Measurements from ENCODE around the gene PHKA1.

The PHKA1 gene

GRCh38 chrX:72609313-72609712, 104.8 kb downstream of the PHKA1 start:
- no peak for TF ChIP-seq TEAD4 (IDR thresholded peaks at IDR 0.05)
- no peak for TF ChIP-seq USF1 (IDR thresholded peaks at IDR 0.05)
- no peak for TF ChIP-seq CREB1 (IDR thresholded peaks at IDR 0.05; ENCODE audit: low read depth)
- no peak for TF ChIP-seq NFIC (IDR thresholded peaks at IDR 0.05)
- TF ChIP-seq TAF1 (IDR thresholded peaks at IDR 0.05; ENCODE audit: low read depth): no peak
- TF ChIP-seq EGR1 (IDR thresholded peaks at IDR 0.05): no peak
- no peak for TF ChIP-seq TCF12 (IDR thresholded peaks at IDR 0.05; ENCODE audit: low read depth)
- no peak for TF ChIP-seq FOXM1 (IDR thresholded peaks at IDR 0.05; ENCODE audit: borderline replicate concordance, low read depth)
- TF ChIP-seq YY1 (IDR thresholded peaks at IDR 0.05; ENCODE audit: low read depth): no peak
- no peak for TF ChIP-seq ZBTB7A (IDR thresholded peaks at IDR 0.05; ENCODE audit: low read depth)
- TF ChIP-seq CEBPB (IDR thresholded peaks at IDR 0.05): no peak
- TF ChIP-seq REST (IDR thresholded peaks at IDR 0.05; ENCODE audit: low read depth): no peak
- no peak for TF ChIP-seq EP300 (IDR thresholded peaks at IDR 0.05; ENCODE audit: borderline replicate concordance)
- no peak for TF ChIP-seq RAD21 (IDR thresholded peaks at IDR 0.05; ENCODE audit: low read depth)

- TF ChIP-seq FOXM1 (IDR thresholded peaks at IDR 0.05; ENCODE audit: borderline replicate concordance, low read depth) (no peak), ZBTB7A (IDR thresholded peaks at IDR 0.05; ENCODE audit: low read depth) (no peak), EP300 (IDR thresholded peaks at IDR 0.05; ENCODE audit: borderline replicate concordance) (no peak), CEBPB (IDR thresholded peaks at IDR 0.05) (no peak), YY1 (IDR thresholded peaks at IDR 0.05; ENCODE audit: low read depth) (no peak), CREB1 (IDR thresholded peaks at IDR 0.05; ENCODE audit: low read depth) (no peak), NFIC (IDR thresholded peaks at IDR 0.05) (no peak), TCF12 (IDR thresholded peaks at IDR 0.05; ENCODE audit: low read depth) (no peak), MAX (IDR thresholded peaks at IDR 0.05) (no peak), REST (IDR thresholded peaks at IDR 0.05; ENCODE audit: low read depth) (no peak), TEAD4 (IDR thresholded peaks at IDR 0.05) (no peak), USF1 (IDR thresholded peaks at IDR 0.05) (no peak), RAD21 (IDR thresholded peaks at IDR 0.05; ENCODE audit: low read depth) (no peak), TAF1 (IDR thresholded peaks at IDR 0.05; ENCODE audit: low read depth) (no peak)
Observed at GRCh38 chrX:72604705-72605104, 109.4 kb downstream of the PHKA1 start.

GRCh38 chrX:72604112-72604511, 110.0 kb downstream of the PHKA1 start:
- TF ChIP-seq MAX (IDR thresholded peaks at IDR 0.05) (no peak), RAD21 (IDR thresholded peaks at IDR 0.05; ENCODE audit: low read depth) (no peak), FOXM1 (IDR thresholded peaks at IDR 0.05; ENCODE audit: borderline replicate concordance, low read depth) (no peak), EGR1 (IDR thresholded peaks at IDR 0.05) (no peak), EP300 (IDR thresholded peaks at IDR 0.05; ENCODE audit: borderline replicate concordance) (no peak), USF1 (IDR thresholded peaks at IDR 0.05) (no peak), NFIC (IDR thresholded peaks at IDR 0.05) (no peak), YY1 (IDR thresholded peaks at IDR 0.05; ENCODE audit: low read depth) (no peak), TCF12 (IDR thresholded peaks at IDR 0.05; ENCODE audit: low read depth) (no peak), CEBPB (IDR thresholded peaks at IDR 0.05) (no peak), CREB1 (IDR thresholded peaks at IDR 0.05; ENCODE audit: low read depth) (no peak), TEAD4 (IDR thresholded peaks at IDR 0.05) (no peak)

- TF ChIP-seq TCF12 (IDR thresholded peaks at IDR 0.05; ENCODE audit: low read depth) (no peak), CREB1 (IDR thresholded peaks at IDR 0.05; ENCODE audit: low read depth) (no peak), RAD21 (IDR thresholded peaks at IDR 0.05; ENCODE audit: low read depth) (no peak), NFIC (IDR thresholded peaks at IDR 0.05) (no peak), EGR1 (IDR thresholded peaks at IDR 0.05) (no peak), MAX (IDR thresholded peaks at IDR 0.05) (no peak), FOXM1 (IDR thresholded peaks at IDR 0.05; ENCODE audit: borderline replicate concordance, low read depth) (no peak), YY1 (IDR thresholded peaks at IDR 0.05; ENCODE audit: low read depth) (no peak), TAF1 (IDR thresholded peaks at IDR 0.05; ENCODE audit: low read depth) (no peak), EP300 (IDR thresholded peaks at IDR 0.05; ENCODE audit: borderline replicate concordance) (no peak), USF1 (IDR thresholded peaks at IDR 0.05) (no peak), ZBTB7A (IDR thresholded peaks at IDR 0.05; ENCODE audit: low read depth) (no peak), CEBPB (IDR thresholded peaks at IDR 0.05) (no peak), REST (IDR thresholded peaks at IDR 0.05; ENCODE audit: low read depth) (no peak), TEAD4 (IDR thresholded peaks at IDR 0.05) (no peak)
Observed at GRCh38 chrX:72584163-72584562, 129.9 kb downstream of the PHKA1 start.

Measured in Ishikawa (cell line).